T47D (cell line): ENCODE measurements around the gene COL6A2.
A peak's percentile ranks its signal among the peaks of the same experiment; 100 is the strongest.
"Not testable (repeated sequence)": the region's sequence is repeated elsewhere in the genome, so short reads cannot be mapped to it uniquely, and the experiment has no call there.

Source experiments
- DNase-seq, 2 experiments: peaks; one replicate each; pipeline versions ENCODE4 v3.0.0 to v3.0.0-alpha.2; 2011 to 2012; ENCODE audit warnings: low read depth in 1 of 2, low spot score in 1 of 2
- JUND ChIP-seq: IDR thresholded peaks from 2 replicates; pipeline ENCODE4 v1.6.1; 2012; ENCODE audit warnings: low read depth
- in situ Hi-C: cut with HindIII; loops from 2 replicates; pipeline ENCODE4 v1.10.0; 2016; ENCODE audit warnings: low sequenced_read_pairs, low pct_unique_long_range_greater_than_20kb

COL6A2 gene

DNA sequence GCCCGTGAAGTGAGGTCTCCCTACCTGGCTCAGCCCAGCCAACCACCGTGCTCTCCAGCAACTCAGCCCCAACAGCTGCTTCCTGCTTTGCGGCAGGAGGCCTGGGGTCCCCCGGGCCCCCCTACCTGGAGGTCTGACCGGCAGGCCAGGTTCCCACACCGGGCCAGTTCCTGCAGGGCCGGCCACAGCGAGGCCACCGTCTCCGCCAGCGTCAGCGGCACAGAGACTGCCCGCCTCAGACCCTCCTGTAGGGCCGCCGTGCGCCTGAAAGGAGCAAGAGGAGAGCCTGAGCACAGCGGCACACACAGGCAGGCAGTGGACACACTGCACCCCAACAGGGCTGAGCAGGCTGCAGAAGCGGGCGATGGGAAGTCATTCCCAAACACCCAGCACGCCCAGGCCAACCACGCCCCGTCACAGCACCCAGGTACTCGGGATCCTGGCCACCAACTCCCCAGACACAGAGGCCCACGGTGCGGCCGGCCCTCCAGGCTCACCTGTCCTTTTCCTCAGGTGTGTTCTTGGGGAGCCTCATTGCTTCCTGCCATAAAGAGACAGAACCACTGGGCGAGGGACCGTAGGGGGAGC lies 40.6 kb downstream of the COL6A2 start:
- DNase-seq: no peak
- TF ChIP-seq JUND: no peak
- in situ Hi-C loops: no loop called here

- no peak for TF ChIP-seq JUND
- in situ Hi-C loops: no loop called here
Measured at GRCh38 chr21:46139686-46140085, 41.8 kb downstream of the COL6A2 start.

GRCh38 chr21:46140352-46141003 lies 42.6 kb downstream of the COL6A2 start:
- in situ Hi-C loops, DNase-seq: not testable (repeated sequence)

More at GRCh38 chr21:46139686-46140085, 41.8 kb downstream of the COL6A2 start:
- no peak for DNase-seq

DNA sequence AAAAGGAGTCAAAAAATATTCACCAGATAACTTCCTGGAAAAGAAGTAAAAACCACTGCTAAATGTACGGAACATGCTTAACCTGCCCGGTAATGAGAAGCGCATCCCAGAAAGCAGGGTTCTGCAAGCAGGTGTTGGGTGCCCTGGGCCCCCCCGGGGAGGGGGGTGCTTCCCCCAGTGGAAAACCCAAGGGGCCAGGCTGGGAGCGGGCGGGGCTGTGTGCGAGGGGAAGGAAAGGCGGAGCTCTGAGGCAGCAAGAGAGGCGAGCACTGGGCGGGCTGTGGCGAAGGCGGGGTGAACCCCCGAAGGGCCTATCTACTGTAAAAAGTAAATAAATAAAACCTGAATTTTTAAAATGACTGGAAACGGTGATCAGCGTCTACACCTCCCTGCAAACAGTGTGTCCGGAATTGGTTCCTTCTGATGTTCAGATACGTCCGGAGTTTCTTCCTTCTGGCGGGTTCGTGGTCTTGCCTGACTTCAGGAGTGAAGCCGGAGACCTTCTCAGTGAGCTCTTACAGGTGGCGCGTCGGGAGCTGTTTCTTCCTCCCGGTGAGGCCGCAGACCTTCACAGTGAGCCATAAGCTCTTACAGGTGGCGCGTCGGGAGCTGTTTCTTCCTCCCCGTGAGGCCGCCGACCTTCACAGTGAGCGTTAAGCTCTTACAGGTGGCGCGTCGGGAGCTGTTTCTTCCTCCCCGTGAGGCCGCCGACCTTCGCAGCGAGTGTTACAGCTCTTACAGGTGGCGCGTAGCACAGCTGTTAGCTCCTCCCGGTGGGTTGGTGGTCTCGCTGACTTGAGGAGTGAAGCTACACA lies 44.1 kb downstream of the COL6A2 start:
- TF ChIP-seq JUND: no peak
- DNase-seq: no peak
- in situ Hi-C loops: no loop called here

GRCh38 chr21:46142582-46143473 lies 44.9 kb downstream of the COL6A2 start:
- DNase-seq: no peak
- TF ChIP-seq JUND: no peak
- in situ Hi-C loops: no loop called here

GRCh38 chr21:46144464-46145070 lies 46.7 kb downstream of the COL6A2 start:
- DNase-seq: peak in 1 of 2 experiments; percentile 18
- no peak for TF ChIP-seq JUND
- in situ Hi-C loops: no loop called here

DNA sequence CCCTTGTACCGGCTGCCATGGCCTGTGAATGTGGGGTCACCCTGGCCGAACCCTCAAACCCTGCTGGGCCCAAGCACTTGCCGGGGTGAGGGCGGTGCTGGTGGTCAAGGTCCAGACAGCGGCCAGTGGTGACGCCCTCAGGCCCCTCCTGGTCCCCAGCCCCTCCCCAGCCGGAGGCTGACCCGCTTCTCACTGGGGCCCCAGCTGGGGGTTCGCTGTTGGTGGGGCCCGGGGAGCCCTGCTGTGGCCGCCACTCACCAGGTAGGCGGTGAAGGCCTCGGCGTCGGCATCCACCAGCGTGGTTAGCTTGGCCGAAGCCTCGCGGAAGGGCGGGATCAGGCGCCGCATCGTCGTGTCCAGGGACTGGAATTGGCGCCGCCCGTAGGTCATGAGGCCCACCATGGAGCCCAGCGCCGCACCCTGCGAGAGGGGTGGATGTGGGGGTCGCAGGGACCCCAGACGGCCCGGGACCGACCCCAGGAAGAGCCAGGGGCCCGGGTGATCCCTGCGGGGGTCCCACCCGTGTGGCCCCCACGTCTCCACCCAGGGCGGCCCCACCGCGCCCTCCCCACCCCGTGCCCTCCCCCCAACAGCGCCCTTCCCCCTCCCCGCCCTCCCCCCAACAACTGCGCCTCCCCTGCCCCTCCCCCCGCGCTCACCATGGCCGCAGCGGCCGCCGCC lies 47.4 kb downstream of the COL6A2 start:
- TF ChIP-seq JUND: no peak
- in situ Hi-C loops: no loop called here
- DNase-seq: no peak

DNA sequence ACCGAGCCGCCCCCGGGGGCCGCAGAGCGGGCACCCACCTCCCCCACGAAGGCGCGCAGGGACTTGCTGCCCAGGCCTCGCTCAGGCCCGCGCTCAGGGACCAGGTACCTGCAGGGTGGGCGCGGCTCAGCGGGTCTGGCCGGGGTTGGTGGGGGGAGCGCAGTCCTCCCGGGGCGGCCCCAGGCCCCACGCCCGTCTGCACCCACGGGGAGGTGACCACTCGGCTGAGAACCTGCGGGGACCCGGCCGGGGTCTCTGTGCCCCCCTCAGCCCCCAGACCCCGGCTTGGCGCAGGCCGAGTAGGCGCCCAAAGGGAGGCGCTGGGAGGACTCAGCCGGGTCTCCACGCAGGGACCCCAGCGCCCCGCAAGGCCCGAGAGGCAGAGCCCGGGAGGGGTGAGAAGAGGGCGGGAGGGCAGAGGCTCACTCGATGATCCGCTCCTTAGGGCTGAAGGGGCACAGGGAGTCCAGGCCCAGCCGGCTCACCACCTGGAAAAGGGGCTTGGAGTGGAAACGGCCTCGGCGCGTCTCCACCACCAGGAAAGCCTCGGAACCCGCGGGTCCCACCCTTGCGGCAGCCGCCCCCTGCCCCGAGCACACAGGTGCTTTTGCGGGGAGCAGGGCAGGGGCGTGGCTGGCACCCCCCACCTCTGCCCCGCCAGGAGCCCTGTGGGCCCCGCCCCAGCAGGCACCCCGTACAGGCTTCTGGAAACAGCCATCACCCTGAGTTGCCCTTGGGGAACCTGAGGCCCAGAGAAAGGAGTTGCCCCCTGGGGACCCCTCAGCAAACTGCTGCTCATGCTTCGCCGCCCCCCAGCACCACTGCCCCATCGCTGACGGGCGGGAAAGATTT lies 48.2 kb downstream of the COL6A2 start:
- in situ Hi-C loops: no loop called here
- TF ChIP-seq JUND: no peak
- no peak for DNase-seq

GRCh38 chr21:46146856-46147255 lies 48.9 kb downstream of the COL6A2 start:
- DNase-seq: peak in 1 of 2 experiments; percentile 50
- in situ Hi-C loops: no loop called here

GRCh38 chr21:46147429-46147828 lies 49.5 kb downstream of the COL6A2 start:
- in situ Hi-C loops: not testable (repeated sequence)
- peak; percentile 64 to 76 for DNase-seq

More at GRCh38 chr21:46146856-46147255, 48.9 kb downstream of the COL6A2 start:
- no peak for TF ChIP-seq JUND

GRCh38 chr21:46148106-46148505 lies 50.2 kb downstream of the COL6A2 start:
- in situ Hi-C loops: no loop called here
- no peak for TF ChIP-seq JUND
- DNase-seq: no peak
